K562 (cell line): ENCODE results near the gene LYSMD1. TPM values are rescaled to one million over a fixed set of nuclear protein-coding genes. Genes with fewer than 3 reads are reported as not detected.

ENCODE experiments used
- AFF4 ChIP-seq: sonication (generic); formaldehyde crosslinking; IDR thresholded peaks from 2 replicates; pipeline ENCODE4 v1.8.0; 2023; ENCODE audit warnings: mild to moderate bottlenecking, missing genetic modification reagents
- ARHGAP35 ChIP-seq: fragments of 450-650 bp; IDR thresholded peaks from 2 replicates; pipeline ENCODE4 v1.6.1; 2018; ENCODE audit not compliant: partially characterized antibody
- ARID3A ChIP-seq: IDR thresholded peaks from 2 replicates; pipeline ENCODE4 v1.6.1; 2012; ENCODE audit warnings: low read depth, low read length, improper control_type of control experiment, borderline replicate concordance
- ARNT ChIP-seq, 2 experiments: fragments of 450-650 bp; IDR thresholded peaks; 2 replicates each; pipeline ENCODE4 v1.6.1; 2016; ENCODE audit warnings: mild to moderate bottlenecking in 1 of 2
- BCOR ChIP-seq: fragments of 450-650 bp; IDR thresholded peaks from 2 replicates; pipeline ENCODE4 v1.6.1; 2016
- C11orf30 ChIP-seq: fragments of 450-650 bp; IDR thresholded peaks from 2 replicates; pipeline ENCODE4 v1.6.1; 2016; ENCODE audit warnings: low read depth, mild to moderate bottlenecking
- DEAF1 ChIP-seq: fragments of 450-650 bp; formaldehyde crosslinking; IDR thresholded peaks from 2 replicates; pipeline ENCODE4 v1.4.0; 2020; ENCODE audit warnings: mild to moderate bottlenecking, moderate library complexity
- E2F1 ChIP-seq: sonication (generic); formaldehyde crosslinking; IDR thresholded peaks from 2 replicates; pipeline ENCODE4 v1.8.1; 2023; ENCODE audit warnings: mild to moderate bottlenecking, missing genetic modification reagents, moderate library complexity
- NFRKB ChIP-seq: fragments of 450-650 bp; IDR thresholded peaks from 2 replicates; pipeline ENCODE4 v1.6.1; 2016; ENCODE audit warnings: low read depth
- TAF7 ChIP-seq: fragments of 450-650 bp; IDR thresholded peaks from 2 replicates; pipeline ENCODE4 v1.6.1; 2016; ENCODE audit warnings: missing genetic modification characterization, missing compliant biosample characterization
- XRCC3 ChIP-seq: fragments of 450-650 bp; IDR thresholded peaks from 2 replicates; pipeline ENCODE4 v1.6.1; 2017; ENCODE audit warnings: mild to moderate bottlenecking, moderate library complexity
- ZNF384 ChIP-seq: IDR thresholded peaks from 2 replicates; pipeline ENCODE4 v1.6.1; 2012; ENCODE audit warnings: low read depth, low read length, improper control_type of control experiment
- ZNF408 ChIP-seq: fragments of 250-450 bp; sonication (Bioruptor Pico); IDR thresholded peaks from 2 replicates; pipeline ENCODE4 v1.4.0; 2020; ENCODE audit warnings: low read depth, mild to moderate bottlenecking, moderate library complexity
- ZNF740 ChIP-seq, 3 experiments: fragments of 200-800 bp in 1 of 3; sonication (Bioruptor generic) in 1 of 3; sonication (generic) in 1 of 3; formaldehyde crosslinking in 1 of 3; IDR thresholded peaks; 2 replicates each; pipeline versions ENCODE4 v1.6.1 to v1.8.0; 2016 to 2022; ENCODE audit warnings: mild to moderate bottlenecking in 2 of 3, missing compliant biosample characterization in 2 of 3, missing genetic modification characterization in 2 of 3, missing genetic modification reagents in 1 of 3
- polyA plus RNA-seq, 8 experiments: library from polyadenylated mRNA; depleted of rRNA in 4 of 8; stranded (reverse) in 5 of 8; unstranded in 3 of 8; fragments of >200 nt; fragmentation: Nextera tagmentation in 2 of 8; fragmentation: Illumina TruSeq in 1 of 8; extraction: Ambion mirVana in 2 of 8; extraction: Trizol in 1 of 8; gene quantifications; 2 replicates each; pipeline versions ENCODE4 v1.2.1 to v1.2.3, GENCODE V29; 2011 to 2014; ENCODE audit warnings: inconsistent platforms in 1 of 8, missing spikeins in 1 of 8
- total RNA-seq, 7 experiments: library from RNA; depleted of rRNA in 6 of 7; stranded (reverse); fragments of >200 nt in 6 of 7; fragmentation: Illumina TruSeq in 2 of 7; extraction: Trizol in 2 of 7; gene quantifications; 2 replicates each; pipeline versions ENCODE4 v1.2.1 to v1.2.3, GENCODE V29; 2011 to 2021; ENCODE audit warnings: low replicate concordance in 1 of 7

Gene LYSMD1
- total and polyA plus RNA-seq, 9 of the 15 experiments (the other 6 are each of a cell fraction or from before 2014, with no cell fraction given): 2.2 to 9.4 (median 6.0) TPM

GRCh38 chr1:151196292-151196800 is 30.6 kb upstream of the LYSMD1 start (continued):
- TF ChIP-seq AFF4 (CRISPR knock-in tag) (no peak), DEAF1 (0 out of 2 replicates have a peak, but pooled peaks have one; percentile 9), ZNF408 (CRISPR knock-in tag) (no peak), TAF7 (tag) (no peak), XRCC3 (no peak), ARNT (IDR thresholded peaks at IDR 0.05) (peak in 1 of 2 experiments; percentile 33; a peak in 1 of 4 replicates), ARID3A (peak; percentile 62; the same call in 1 of the 2 replicates), ARHGAP35 (no peak), ZNF384 (peak; percentile 96), C11orf30 (no peak), NFRKB (no peak), BCOR (no peak; the same call in 1 of the 2 replicates), E2F1 (CRISPR knock-in tag) (no peak), ZNF740 (CRISPR knock-in tag; IDR thresholded peaks at IDR 0.05) (no peak), ZNF740 (tag; IDR thresholded peaks at IDR 0.05) (no peak)
